Dermis lymphatic vessel endothelial cell (primary cell): ENCODE results near the gene ZNF512B. TPM values are rescaled to one million over a fixed set of nuclear protein-coding genes. Genes with fewer than 3 reads are reported as not detected.

ENCODE experiments used
- total RNA-seq: library from RNA; depleted of rRNA; stranded (reverse); fragments of >200 nt; gene quantifications from 2 replicates; pipeline ENCODE4 v1.2.1, GENCODE V29; 2014

ZNF512B gene
- total RNA-seq: 7.9 TPM in 2 replicates

GRCh38 chr20:63969838-63970713 is at the start of gene ZNF512B:
TSS of gene ZNF512B (minus strand) at chr20:63969930. CDS start at chr20:63967950, 1,980 bp downstream.

GRCh38 chr20:63980806-63981728 is 11.3 kb upstream of the ZNF512B start, which contains the start of gene PRPF6:
TSS of gene PRPF6 (plus strand) at chr20:63981132. CDS start at chr20:63981246, 114 bp downstream.

GRCh38 chr20:63979557-63980316 is 10.0 kb upstream of the ZNF512B start, which contains the start of gene SAMD10:
TSS of gene SAMD10 (minus strand) at chr20:63979642. CDS start at chr20:63979467, 175 bp downstream.

DNA sequence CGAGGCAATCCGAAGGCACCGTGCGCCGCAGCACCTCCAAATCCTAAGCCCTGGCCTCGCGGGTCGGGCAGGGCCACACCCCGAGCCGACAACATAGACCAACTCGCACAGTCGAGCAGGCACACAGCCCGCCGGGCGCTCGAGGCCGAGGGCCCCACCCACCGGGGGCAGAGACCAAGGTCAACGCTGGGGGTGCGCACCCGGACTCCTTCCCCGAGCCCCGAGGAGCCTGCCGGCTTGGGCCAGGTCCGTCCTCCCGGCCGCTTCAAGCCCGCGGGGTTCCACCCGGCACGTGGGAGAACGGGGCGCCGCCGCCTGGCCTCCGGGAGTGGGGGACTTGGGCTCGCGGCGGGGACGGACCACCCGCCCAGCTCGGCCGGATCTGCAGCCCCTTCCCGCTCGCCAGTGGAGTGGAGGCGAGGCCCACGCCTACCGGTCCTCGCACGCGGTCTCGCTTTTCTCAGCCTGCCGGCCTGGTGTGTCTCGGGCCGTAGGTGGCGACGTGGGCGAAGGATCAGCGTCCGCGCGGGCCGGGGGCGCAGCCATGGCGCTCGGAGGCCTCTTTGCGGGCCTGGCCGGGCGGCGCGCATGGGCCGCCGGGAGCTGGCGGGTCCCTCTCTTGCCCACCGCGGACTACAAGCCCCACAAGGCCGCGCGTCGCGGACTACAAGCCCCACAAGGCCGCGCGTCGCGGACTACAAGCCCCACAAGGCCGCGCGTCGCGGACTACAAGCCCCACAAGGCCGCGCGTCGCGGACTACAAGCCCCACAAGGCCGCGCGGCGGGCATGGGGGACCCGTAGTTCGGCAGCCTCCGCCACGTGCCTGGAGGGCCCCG is 13.7 kb downstream of the ZNF512B start, which contains the start of gene UCKL1:
Gene UCKL1 (minus strand): TSS at position 590 of the 837 bp plus-strand sequence. CDS start 44 bp downstream, at position 546.

Other genes starting within 250 kb of the ZNF512B start
- gene LIME1, start 233.3 kb downstream of the ZNF512B start, total RNA-seq: 0.86 and 0.87 TPM in 2 replicates
- 5.5 and 6.4 TPM in 2 replicates for gene SLC2A4RG, start 230.2 kb downstream of the ZNF512B start, total RNA-seq
- 78.5 and 87.3 TPM in 2 replicates for gene ZBTB46, start 138.7 kb downstream of the ZNF512B start, total RNA-seq
- not detected in 2 replicates for gene ABHD16B, start 108.4 kb downstream of the ZNF512B start, total RNA-seq
- gene TPD52L2, start 104.7 kb downstream of the ZNF512B start, total RNA-seq: 140 and 150 TPM in 2 replicates
- 79.2 and 82.8 TPM in 2 replicates for gene DNAJC5, start 74.8 kb downstream of the ZNF512B start, total RNA-seq
- gene UCKL1, start 13.5 kb downstream of the ZNF512B start, total RNA-seq: 31.2 and 33.3 TPM in 2 replicates
- 3.3 TPM in 2 replicates for gene SAMD10, start 9.7 kb upstream of the ZNF512B start, total RNA-seq
- gene PRPF6, start 11.2 kb upstream of the ZNF512B start, total RNA-seq: 65.9 and 73.3 TPM in 2 replicates
- 3.3 and 5.8 TPM in 2 replicates for gene C20orf204, start 66.3 kb upstream of the ZNF512B start, total RNA-seq
- 17.7 and 30.9 TPM in 2 replicates for gene SOX18, start 79.7 kb upstream of the ZNF512B start, total RNA-seq
- 34.2 and 34.3 TPM in 2 replicates for gene TCEA2, start 93.3 kb upstream of the ZNF512B start, total RNA-seq
- 13.8 and 14.7 TPM in 2 replicates for gene RGS19, start 109.6 kb upstream of the ZNF512B start, total RNA-seq
- 1.6 and 2.2 TPM in 2 replicates for gene OPRL1, start 110.2 kb upstream of the ZNF512B start, total RNA-seq
- 0.17 TPM in 1 of 2 replicates, not detected in the other for gene LKAAEAR1, start 114.5 kb upstream of the ZNF512B start, total RNA-seq
- not detected in 2 replicates for gene NPBWR2, start 137.6 kb upstream of the ZNF512B start, total RNA-seq
- 0.09 and 0.33 TPM in 2 replicates for gene MYT1, start 194.5 kb upstream of the ZNF512B start, total RNA-seq